ENCODE results near the gene MIEF2.
"Not testable (repeated sequence)": the region's sequence is repeated elsewhere in the genome, so short reads cannot be mapped to it uniquely, and the experiment has no call there.

MIEF2 gene

DNA sequence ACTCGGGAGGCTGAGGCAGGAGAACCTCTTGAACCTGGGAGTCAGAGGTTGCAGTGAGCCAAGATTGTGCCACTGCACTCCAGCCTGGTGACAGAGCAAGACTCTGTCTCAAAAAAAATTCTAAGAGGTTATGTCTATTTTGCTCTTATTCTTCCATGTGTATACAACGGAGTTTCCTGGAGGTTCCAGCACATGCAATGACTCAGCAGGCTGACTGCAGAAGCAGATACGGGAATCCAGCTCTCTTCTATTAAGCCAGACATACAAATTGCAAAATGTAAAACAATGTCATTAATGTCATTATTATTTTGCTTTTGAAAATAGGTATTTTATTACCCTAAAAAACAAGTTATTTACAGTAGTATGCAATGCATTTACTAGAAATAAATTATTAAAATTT is 18.4 kb downstream of the MIEF2 start:
- TF ChIP-seq ZFX (IDR thresholded peaks at IDR 0.05) (no peak), CTCF (conservative IDR thresholded peaks at IDR 0.05) (no peak)
- H3K27ac ChIP-seq, result no peak overlapping the region

DNA sequence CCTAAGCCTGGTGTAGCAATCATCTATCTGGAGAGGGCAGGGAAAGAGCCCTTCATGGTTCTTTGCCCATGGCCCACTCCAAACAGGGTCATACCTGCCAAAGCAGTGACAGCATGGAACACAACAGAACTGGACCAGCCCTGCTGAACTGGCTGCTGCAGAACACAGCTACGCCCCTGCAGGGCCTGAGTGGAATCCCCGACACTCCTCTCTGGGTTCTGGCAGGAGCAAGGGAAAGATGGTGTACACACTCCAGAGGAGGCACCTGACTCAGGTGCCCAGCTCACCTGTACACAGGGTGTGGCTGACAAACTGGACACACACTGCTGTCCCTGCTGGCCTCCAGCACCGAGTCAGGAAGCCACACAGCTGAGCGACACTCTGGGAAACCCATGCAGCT is 19.8 kb downstream of the MIEF2 start:
- no peak for TF ChIP-seq CTCF (conservative IDR thresholded peaks at IDR 0.05)
- no peak for TF ChIP-seq ZFX (IDR thresholded peaks at IDR 0.05)
- H3K27ac ChIP-seq, result no peak overlapping the region

DNA sequence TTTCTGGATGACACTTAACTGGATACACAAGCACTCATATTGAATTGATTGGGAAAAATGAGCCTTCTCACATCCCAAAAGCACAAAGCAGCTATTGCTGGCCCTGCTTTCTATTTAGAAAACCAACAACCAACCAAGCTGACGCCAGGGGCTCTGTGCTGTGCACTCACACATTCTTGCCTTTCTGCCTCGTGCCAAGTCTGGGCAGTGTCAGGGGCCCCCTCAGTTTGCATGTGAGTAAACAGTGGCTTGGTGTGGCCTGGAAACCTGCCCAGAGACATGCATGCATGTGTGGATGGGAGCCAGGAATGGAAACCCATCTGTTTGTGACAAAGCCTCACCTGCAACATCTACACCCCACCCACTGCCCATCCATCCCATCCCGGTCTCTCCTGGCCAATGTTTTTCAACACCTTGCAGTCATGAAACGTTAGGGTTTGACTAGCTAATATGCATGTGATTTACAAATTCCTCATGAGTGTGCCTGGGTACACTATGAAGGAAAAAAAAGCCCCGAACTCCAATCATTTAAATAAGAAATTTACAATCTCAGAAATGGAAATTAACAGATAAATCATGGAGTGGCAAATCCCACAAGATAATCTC is 20.4 kb downstream of the MIEF2 start:
- no peak overlapping the region for H3K27ac ChIP-seq
- TF ChIP-seq CTCF (conservative IDR thresholded peaks at IDR 0.05) (no peak), ZFX (IDR thresholded peaks at IDR 0.05) (no peak)

DNA sequence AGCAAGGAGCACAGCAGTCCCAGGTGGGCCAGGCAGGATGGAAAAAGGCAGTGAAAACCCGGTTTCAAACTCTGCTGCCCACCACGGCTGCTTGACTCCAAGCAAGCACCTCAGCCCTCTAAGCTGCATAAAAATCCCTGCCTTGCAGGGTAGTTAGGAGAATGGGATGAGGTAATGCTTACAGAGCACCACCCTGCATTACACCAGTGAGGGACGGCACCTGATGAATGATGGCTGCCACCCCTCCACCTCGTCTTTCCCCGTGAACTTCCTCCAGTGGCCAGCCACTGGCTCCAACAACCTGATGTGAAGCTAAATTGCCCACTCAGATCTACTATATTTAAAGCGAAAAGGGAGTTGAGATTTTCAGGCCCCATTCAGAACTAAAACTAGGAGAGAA is 21.3 kb downstream of the MIEF2 start:
- TF ChIP-seq ZFX (IDR thresholded peaks at IDR 0.05) (no peak), CTCF (conservative IDR thresholded peaks at IDR 0.05) (no peak)
- H3K27ac ChIP-seq, result no peak overlapping the region

GRCh38 chr17:18285296-18285695 is 24.8 kb downstream of the MIEF2 start:
- no peak for TF ChIP-seq ZFX (IDR thresholded peaks at IDR 0.05)
- no peak for TF ChIP-seq CTCF (conservative IDR thresholded peaks at IDR 0.05)

GRCh38 chr17:18291718-18292540 is 31.5 kb downstream of the MIEF2 start:
- TF ChIP-seq CTCF (conservative IDR thresholded peaks at IDR 0.05), result no peak
- no peak for TF ChIP-seq ZFX (IDR thresholded peaks at IDR 0.05)

More at GRCh38 chr17:18285296-18285695, 24.8 kb downstream of the MIEF2 start:
- H3K27ac ChIP-seq, result no peak overlapping the region

GRCh38 chr17:18298061-18298460 is 37.6 kb downstream of the MIEF2 start:
- not testable (repeated sequence) for H3K27ac ChIP-seq

More at GRCh38 chr17:18291718-18292540, 31.5 kb downstream of the MIEF2 start:
- no peak overlapping the region for H3K27ac ChIP-seq
